Activated CD4-positive, alpha-beta T cell treated with anti-CD3 and anti-CD28 coated beads for 4 hours (primary cell): ENCODE measurements around the gene SQSTM1.

ENCODE experiments used
- DNase-seq, 2 donors: peaks; one replicate each; pipeline ENCODE4 v3.0.0-alpha.2; 2020

SQSTM1 gene

DNA sequence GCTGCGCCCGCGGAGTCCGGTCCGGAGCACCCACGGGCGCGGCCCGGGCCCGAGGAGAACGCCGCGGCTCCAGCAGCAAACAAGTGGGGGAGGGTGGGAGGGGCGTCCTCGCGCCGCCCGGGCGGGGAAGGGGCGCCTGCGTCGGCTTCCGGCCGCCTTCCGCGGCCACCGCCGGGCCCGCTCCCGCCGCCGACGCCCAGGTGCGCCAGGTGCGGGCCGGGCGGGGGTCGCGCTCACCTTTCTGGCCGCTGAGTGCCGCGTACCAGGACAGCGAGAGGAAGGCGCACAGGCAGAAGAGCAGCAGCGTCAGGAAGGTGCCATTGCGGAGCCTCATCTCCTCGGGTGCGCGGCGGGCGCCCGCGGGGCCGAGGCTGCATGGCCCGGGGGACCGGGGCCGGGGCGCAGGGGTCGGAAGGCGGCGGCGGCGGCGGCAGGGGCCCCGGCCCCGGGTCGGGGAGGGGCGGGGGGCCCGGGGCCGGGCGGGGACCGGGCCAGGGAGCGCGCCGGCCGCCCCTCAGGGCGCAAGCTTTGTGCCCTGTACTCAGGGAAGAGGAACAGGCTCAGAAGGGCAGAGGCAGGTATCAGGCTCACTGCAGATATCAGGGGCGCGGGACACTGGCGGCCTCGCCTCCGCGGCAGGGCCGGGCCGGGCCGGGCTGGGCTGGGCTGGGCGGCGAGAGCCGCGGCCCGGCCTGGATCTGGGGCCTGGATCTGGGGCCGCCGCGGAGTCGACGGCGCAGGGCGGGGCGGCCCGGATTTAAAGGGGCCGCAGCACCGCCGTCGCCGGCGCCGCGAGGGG lies 14.3 kb upstream of the SQSTM1 start, which contains the start of gene MGAT4B:
Gene MGAT4B (minus strand): TSS at position 617 of the 799 bp plus-strand sequence. CDS start 283 bp downstream, at position 334.
- DNase-seq, result peak in 1 of 2 donors; percentile 51

DNA sequence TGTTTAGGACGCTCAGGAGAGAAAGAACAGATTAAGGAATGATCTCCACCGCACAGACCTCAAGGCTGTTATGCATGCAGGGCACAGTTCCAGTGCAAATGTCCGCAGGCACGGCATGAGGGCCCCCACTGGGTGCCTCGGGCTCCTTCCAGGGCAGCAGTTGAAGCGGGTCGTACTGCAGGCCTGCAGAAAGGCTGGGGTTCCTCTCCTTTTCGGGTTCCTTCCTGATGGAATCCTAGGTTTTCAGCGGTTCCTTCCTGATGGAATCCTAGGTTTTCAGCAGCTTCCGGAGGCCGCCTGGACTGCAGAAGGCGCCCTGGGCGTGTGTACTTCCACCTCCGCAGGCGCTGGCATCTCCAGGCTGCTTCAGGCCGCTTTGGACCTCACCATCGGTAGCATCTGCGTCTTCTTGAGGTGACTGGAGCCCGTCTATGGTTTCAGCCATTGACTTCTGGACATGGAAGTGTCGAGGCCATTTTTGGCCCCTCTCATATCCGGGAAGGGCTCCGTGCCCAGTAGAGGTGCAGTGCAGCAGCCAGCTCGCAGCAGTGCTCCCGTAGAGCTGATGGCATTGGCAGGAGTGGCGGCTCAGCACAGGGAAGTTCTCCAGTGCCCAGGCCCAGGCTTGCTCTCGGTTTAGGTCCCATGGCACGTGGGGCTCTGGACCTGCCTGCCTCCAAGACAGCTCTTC lies 8.4 kb upstream of the SQSTM1 start:
- no peak for DNase-seq

DNA sequence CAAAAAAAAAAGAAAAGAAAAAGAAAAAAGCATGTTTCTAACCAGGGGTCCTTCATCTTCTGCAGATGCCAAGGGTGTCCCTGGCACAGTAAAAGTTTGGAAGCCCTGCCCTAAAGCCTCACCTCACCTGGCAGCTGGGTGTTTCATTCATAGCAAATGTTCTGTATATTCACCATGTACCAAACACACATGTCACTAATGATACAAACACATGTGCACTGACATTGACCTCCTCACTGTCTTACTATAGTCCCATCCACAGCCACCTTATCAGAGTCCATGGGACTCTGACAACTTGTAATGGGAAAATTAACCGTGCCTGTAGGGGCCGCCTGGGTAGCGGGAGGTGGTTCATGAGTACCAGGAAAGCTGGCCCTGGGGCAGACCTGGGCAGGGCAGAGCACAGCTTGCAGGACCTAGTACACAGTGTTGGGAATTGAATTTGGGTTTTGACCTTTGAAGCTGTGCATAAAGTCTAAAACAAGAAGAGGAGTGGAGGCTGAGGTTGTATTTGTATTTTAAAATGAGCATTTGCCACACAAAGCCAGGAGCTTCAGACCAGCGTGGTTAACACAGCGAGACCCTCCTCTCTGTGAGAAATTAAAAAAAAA lies 7.6 kb upstream of the SQSTM1 start:
- no peak for DNase-seq

DNA sequence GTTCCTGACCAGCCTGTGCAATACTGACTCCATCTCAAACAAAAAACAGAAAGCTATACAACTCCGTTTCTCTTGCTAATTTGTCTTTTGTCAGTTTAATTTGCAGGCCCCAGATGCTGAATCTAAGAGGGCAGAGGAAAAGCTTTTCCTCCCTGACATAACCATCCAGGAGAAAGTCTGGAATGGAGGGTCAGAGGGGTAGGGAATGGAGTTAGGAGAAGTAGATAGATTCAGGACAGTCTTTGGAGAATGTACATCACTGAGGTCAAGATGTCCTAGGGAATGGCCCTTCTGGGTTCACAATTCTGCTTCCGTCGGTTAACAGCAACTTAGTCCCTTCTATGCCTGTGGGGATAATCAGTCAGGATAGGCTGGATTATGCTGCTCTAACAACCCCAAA lies 6.6 kb upstream of the SQSTM1 start:
- DNase-seq, result no peak

DNA sequence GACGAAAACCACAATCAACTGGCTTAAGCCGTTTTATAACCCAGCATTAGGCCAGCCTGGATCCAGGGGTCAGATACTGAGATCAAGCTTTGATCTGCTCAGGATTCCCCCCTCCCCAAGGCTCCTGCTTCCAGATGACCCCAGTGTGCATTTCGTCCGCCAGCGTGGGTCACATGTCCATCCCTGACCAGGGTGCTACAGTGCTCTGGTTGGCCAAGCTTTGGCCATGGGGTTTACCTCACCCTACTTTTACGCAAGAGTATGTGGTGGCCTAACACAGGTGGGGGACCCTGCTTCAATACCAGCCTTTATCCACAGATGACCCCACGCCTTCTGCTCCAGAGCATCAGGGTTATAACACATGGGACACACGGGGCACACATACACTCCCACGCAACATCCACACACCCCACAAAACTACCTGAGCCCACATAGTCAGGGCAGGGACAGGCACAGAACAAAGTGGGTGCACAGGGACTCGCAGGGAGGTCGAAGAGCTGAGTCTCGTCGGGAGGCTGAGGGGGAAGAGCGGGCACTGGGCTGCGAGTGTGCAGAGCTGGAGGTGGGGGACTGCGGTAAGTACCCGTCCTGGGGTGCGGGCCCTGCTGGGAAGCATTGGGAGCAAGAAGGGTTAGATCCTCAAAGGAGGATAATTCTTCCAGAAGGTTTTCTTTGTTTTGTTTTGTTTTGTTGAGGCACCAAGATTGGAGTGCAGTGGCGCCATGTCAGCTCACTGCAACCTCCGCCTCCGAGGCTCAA lies 5.0 kb upstream of the SQSTM1 start:
- DNase-seq, result no peak

DNA sequence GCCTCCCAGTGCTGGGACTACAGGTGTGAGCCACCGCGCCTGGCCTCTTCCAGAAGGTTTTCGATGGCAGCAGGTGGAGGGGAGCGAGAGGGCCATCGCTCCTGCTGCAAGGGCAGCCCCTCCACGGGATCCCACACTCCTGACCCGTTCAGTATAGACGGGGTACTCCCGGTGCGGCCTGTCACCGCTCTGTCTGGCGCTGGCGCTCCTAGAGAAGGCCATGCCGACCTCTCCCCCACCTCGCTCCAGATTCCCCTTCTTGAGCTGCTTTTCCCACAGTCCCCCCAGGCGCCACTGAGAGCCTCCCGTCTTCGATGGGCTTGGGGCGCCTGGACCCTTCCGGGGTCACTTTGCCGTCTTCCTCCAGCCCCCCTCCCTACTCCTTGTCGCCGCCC lies 4.3 kb upstream of the SQSTM1 start:
- DNase-seq, result no peak

DNA sequence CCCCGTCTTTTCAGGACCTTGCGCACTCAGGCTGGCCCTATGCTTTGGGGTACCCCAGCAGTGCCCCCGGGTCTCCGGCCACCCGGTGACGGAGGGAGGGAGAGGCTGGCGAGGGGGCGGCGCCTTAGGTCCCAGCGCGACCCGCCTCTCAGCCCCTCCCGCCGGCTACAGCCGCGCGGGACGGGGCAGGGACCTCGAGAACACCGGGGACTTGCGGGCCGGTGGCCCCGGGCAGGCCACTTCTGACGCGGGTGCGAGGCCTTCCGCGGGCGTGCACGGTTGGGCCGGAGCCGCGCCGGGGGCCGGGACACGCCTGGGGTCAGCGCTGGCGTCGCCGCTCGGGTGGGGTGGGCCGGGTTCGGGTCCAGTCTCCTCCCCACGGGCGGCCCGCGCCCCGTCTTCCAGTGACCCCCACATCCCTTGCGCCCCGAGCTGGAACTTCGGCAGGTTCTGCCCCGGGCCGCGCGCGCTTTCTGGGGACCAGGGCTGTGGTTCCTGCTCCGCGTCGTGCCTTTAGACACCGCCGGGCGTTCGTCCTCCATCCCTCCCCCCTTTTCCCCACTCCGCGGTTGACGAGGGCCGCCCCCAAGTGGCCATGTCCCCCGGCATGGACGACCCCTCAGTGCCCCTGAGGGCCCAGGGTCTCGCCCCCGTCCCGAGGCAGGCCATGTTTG lies 3.8 kb upstream of the SQSTM1 start:
- no peak for DNase-seq

DNA sequence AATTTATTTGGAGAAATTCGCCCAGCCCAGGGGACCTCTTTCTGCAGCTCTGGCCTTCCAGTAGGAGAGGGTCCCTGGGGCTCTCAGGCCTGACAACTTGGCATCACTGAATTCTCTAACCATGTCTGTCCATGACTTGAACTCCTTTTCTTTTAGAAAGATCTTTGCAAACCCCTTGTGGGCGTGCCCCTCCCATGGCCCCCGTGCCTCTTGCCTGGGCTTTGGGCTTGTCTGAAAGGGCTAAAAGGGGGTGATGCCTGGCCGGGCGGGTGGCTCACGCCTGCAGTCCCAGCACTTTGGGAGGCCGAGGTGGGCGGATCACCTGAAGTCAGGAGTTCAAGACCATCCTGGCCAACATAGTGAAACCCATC lies 3.2 kb upstream of the SQSTM1 start:
- no peak for DNase-seq

DNA sequence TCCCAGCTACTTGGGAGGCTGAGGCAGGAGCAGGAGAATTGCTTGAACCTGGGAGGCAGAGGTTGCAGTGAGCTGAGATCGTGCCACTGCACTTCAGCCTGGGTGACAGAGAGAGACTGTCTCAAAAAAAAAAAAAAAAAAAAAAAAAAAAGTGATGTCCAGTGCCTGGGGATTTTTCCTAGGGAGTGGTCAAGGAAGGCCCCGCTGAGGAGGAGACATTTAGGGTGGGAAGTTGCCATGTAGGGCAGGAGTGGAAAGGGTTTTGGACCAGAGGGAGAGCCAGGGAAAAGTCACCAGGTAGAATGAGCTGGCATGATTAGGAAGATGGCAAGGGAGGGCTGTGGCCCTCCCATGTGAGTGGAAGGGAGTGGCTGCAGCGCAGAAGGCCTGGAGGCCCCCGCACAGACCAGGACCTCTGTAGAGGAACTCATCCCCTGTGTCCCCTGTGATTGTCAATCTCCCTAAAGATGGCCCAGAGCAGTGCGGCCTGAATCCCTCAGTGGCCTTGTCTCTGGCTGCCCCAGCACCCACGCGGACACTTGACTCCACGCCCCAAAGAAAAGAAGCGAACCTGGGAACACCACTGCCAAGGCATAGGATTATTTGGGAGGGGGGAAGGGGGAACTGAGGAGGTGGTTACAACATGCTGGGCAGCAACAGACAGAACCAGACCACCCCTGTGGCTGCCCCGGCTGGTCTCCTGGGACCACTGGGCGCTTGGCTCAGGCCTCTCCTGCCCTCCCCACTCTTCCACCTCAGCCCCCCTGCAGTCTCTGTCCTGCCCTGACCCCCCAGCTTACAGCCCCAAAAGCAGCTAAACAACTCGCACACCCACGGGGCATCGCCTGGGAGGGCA lies 2.6 kb upstream of the SQSTM1 start:
- no peak for DNase-seq

DNA sequence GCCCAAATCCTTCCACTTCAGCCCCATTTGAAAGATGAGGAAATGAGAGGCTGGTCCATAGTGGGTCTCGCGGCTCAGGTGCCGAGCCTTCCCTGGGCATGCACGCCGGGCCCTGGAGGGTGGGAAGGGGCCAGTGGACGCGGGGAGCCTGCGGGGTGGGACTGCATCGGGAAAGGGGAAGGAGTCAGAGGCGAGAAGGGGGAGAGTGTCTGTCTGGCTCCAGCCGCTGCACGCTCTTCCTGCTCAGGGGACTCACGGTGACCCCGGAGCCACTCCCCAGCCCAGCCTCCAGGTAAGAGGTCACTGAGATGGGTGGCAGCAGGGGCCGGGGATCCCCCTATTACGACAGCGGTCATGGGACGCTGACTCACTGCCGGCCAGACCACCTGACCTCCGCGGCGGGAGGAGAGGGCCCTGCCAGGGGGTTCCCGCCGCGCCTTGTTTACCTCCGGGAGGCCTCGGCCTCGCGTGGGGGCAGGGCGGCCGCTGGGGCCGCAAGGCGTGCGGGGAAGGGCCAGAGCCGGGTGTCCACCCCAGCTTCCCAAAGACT lies 1.9 kb upstream of the SQSTM1 start:
- DNase-seq, result peak; percentile 75 to 83

DNA sequence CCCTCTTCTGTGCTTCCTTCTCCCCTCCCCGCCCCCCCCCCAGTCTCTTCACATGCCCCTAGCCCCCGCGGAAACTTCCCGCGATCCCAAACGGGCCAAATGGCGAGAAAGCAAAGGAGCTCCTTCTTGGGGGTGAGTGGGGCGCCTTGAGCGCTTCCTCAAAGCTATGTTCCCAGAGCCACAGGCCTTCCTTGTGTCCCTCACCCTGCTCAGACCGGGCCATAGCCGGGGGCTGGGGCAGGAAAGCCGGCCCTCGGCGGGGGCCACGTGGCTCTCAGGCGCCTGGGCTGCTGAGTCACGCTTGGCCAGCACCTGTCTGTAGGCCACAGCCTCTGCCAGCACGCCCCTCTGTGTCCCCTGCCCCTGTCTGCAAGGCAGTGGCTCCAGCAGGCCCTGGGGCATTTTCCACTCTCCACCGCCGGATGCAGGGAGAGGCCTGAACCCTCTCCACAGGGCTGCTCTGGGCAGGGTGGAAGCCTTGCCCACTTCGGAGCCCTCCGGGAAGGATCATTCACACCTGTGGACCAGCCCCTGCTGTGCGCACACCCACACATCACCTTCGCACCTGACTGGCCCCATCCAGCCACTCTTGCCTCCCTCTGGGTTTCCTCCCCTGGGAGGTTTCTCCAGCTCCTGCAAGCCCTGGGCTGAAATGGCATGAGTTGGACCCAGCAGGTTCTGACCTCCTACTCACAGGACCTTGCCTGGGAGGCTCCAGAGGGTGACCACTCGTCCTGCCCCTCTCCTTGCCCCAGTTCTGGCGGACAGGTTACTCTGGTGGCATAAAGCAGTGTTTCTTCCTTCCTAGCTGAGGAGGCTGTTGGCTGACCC lies 1.2 kb upstream of the SQSTM1 start:
- peak in 1 of 2 donors; percentile 42 for DNase-seq

DNA sequence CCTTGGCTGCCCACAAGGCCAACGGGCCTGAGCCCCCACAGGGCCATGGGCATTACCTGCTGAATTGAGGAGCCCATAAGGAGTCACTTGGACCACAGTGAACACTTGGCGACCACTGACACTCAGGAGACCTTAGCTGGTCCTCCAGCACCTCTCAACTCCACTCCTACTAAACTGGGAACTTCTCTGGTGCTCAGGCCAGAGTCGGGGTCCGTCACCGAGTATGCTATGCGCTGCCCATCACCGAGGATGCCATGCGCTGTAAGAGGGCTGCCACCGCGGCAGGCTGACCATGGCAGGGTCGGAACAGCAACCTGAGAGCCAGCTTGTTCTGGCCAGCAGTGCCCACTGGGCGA lies 600 bp upstream of the SQSTM1 start:
- DNase-seq, result no peak

DNA sequence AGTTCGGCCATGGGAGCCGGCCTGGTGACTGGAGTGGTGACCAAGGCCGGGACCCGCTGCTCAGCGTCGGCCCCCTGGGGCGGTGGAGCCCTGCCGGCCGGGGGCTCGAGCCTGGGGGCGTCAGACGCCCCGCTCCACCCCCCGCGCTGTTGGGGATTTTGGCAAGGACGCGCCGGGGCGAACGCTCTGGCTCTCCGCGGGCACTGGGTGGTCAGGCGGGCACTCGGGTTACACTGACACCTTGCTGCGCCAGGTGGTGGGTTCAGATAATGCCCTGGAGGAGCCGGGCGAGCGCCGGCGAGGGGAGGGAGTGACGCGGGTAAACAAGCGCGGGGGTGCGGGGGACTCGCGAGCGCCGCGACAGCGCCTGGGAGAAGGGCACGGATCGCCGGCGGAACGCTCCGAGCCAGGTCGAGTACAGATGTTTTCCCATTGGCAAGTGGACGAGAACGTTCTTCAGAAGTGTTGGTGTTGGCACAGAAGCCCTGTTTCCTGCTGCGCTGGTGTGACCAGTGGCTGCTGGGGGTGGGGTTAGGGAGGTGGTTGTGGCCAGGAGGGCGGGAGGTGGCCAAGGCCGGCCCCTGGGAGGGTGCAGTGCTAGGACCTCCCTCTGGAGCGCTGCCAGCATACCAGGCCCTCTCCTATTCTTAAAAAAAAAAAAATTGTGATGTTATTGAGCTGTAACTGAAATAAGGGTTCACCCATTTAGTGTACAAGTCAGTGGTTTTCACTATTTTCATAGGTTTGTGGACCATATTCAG lies 773 bp downstream of the SQSTM1 start:
- DNase-seq, result peak; percentile 79 to 81

DNA sequence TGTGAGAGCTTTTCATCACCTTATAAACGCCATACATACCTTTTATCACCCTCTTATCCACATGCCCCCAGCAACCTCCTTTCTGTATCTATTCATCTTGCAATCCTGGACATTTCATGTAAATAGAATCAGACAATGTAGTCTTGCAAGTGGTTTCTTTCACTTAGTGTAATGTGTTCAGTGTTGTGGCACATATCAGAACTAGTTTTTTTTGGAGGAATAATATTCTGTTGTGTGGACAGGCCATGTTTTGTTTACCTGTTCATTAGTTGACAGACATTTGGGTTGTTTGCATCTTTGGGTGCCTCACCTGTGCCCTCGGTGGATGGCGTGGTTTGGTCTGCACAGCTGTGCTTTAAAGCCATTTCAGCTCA lies 1.3 kb downstream of the SQSTM1 start:
- no peak for DNase-seq

DNA sequence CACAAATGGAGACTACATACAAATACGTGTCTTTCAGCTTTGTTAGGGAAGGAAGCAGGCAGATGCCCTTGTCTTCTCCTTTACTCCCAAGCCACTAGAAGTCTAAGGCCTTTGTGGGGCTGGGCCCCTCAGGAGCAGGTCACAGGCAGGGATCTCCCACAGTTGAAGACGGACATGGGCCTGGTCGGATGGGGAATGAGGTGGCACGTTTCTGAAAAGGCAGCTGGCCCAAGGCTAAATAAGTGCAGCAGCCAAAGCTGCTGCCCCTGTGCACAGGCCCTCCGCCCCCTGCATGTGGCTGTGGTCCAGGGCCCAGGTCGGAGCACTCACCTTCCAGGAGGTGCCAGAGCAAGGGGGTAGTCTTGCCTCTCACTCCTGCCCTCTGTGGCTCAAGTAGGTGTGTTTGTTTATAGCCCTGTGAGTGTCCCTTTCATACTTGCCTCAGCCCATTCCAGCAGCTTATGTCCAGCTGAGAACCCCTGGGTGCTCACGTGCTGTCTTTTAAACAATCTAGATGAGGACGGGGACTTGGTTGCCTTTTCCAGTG lies 1.8 kb downstream of the SQSTM1 start:
- DNase-seq, result no peak

DNA sequence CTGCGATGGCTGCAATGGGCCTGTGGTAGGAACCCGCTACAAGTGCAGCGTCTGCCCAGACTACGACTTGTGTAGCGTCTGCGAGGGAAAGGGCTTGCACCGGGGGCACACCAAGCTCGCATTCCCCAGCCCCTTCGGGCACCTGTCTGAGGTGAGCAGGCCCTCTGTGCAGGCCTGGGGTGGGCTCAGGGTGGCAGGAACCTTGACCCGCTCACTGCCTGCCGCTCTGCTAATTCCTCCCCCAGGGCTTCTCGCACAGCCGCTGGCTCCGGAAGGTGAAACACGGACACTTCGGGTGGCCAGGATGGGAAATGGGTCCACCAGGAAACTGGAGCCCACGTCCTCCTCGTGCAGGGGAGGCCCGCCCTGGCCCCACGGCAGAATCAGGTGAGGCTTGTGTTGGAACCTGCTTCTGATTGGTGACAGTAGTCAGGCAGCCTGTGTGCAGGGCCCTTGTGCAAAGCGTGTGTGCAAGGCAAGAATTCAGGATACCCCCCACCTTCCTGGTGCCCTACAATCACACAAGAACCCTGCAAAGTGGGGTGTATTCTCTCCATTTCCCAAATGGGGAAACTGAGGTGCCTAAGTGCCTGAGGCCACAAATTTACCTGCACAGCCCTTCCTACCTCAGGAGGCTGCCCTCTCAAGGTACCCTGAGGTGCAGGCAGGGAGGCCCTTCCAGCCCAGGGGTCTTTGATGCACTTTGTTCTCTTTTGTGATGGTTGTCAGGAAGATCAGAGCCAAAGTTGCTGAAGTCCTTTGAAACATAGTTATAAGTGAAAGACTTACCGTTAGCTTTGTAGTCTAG lies 3.4 kb downstream of the SQSTM1 start:
- no peak for DNase-seq

DNA sequence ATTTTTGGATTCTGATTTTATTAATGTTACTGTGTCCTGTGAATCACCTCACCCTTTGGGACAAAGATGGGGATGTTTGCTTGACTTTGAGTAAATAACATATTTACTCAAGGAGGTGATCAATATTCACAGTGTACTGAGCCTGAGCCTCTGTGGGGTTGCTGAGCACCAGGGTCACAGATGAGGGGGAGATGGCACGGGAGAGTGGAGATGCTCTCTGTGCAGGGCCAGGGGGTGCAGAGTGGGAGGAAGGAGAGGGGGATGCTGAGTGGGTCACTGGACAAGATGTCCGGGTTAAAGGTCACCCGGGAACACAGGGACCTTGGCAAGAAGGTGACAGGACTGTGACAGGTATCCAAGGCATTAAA lies 4.0 kb downstream of the SQSTM1 start:
- DNase-seq, result no peak

DNA sequence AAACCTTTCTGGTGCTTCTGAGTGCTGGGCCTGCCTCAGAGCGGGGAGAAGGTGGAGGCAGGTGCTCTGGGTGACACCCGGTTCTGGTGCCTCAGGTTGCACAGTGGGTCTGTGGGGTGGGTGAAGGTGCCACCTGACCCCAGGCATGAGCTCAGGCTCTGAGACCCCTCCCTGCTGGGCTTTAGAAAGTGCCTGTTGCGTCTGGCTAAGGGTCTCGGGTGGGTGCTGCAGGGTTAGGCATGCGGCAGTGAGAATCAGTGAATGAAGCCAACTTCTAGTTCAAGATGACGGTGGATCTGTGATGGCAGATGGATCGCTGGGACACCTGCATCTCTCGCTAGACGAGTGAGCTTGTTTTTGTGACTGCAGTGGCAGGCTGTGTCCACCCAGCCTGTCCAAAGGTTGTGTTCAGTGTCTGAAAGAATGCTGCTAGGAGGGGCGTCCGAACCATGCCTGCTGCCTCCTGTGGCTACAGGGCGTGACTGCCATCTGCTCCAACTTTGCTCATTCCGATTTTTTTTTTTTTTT lies 5.0 kb downstream of the SQSTM1 start:
- DNase-seq, result no peak
